ENCODE results near the gene BAIAP2. TPM values are rescaled to one million over a fixed set of nuclear protein-coding genes. Genes with fewer than 3 reads are reported as not detected.

Gene BAIAP2
- total and polyA plus RNA-seq, 10 of the 15 experiments (the other 5 are each of a cell fraction or from before 2014, with no cell fraction given): 0.15 to 1.2 (median 0.46) TPM; not detected in 2

GRCh38 chr17:81108220-81108619 is 73.3 kb downstream of the BAIAP2 start:
- no peak overlapping the region for H3K27ac ChIP-seq (ENCODE audit: control insufficient read depth, insufficient read depth)
- 2% methylated on average over 9 of the region's 9 CpGs for WGBS (ENCODE audit: insufficient coverage, insufficient replicate concordance, low lambda C conversion rate, missing lambda C conversion rate)
- ChIA-PET POLR2A (no interaction called here), CTCF (no interaction called here), RAD21 (ENCODE audit: unreplicated experiment) (no interaction called here), SMC1A (ENCODE audit: uncharacterized antibody, unreplicated experiment) (no interaction called here)
- H3K79me2 ChIP-seq (ENCODE audit: control insufficient read depth, insufficient read depth, low read length): no peaks in the 10 kb centered on the region
- DNase-seq (ENCODE audit: low read depth, low spot score) (no peak), ATAC-seq (no peak), FAIRE-seq (no peak)
- no peak for TF ChIP-seq PBX3 (IDR thresholded peaks at IDR 0.05; ENCODE audit: insufficient replicate concordance, low read depth, low read length)
- no peak for TF ChIP-seq MTA3 (IDR thresholded peaks at IDR 0.05; ENCODE audit: borderline replicate concordance, low read length)
- no peak for TF ChIP-seq LARP7 (IDR thresholded peaks at IDR 0.05)
- no peak for TF ChIP-seq TCF12 (IDR thresholded peaks at IDR 0.05; ENCODE audit: low read depth, low read length)
- no peak for TF ChIP-seq RAD21 (IDR thresholded peaks at IDR 0.05; ENCODE audit: insufficient read depth, low read depth, low read length)
- TF ChIP-seq RFX5 (IDR thresholded peaks at IDR 0.05; ENCODE audit: low read depth, low read length): no peak
- no peak for TF ChIP-seq ELK1 (IDR thresholded peaks at IDR 0.05; ENCODE audit: low read depth, low read length)
- no peak for TF ChIP-seq NFXL1 (IDR thresholded peaks at IDR 0.05; ENCODE audit: borderline replicate concordance)
- no peak for TF ChIP-seq BCL3 (IDR thresholded peaks at IDR 0.05; ENCODE audit: borderline replicate concordance, insufficient read depth, low read depth, low read length, poor library complexity, severe bottlenecking)
- no peak for TF ChIP-seq MLLT1 (IDR thresholded peaks at IDR 0.05)
- no peak for TF ChIP-seq RCOR1 (conservative IDR thresholded peaks at IDR 0.05; ENCODE audit: low read depth, low read length)
- H3K4me3 ChIP-seq: no peak overlapping the region
- BruUV-seq (replicated peaks): no TSS peak
- no peak overlapping the region for H3K4me2 ChIP-seq (ENCODE audit: control insufficient read depth, insufficient read depth)
- intact Hi-C loops (cut with micrococcal nuclease; ENCODE audit: unreplicated experiment) (no loop called here), in situ Hi-C loops (cut with MboI) (no loop called here)
- no peaks in the 10 kb centered on the region for H3K27me3 ChIP-seq (replicated peaks in 1 of 2; ENCODE audit: control insufficient read depth in 2 of 2, insufficient read depth in 2 of 2, low read length in 1 of 2)
- no peak overlapping the region for H2AFZ ChIP-seq (ENCODE audit: control insufficient read depth, low read depth, low read length)
- H3K4me1 ChIP-seq (ENCODE audit: control insufficient read depth, insufficient read depth, low read length): no peaks in the 10 kb centered on the region
- H3K9ac ChIP-seq (ENCODE audit: control insufficient read depth, insufficient read depth, low read length): no peak overlapping the region
- H3K36me3 ChIP-seq (ENCODE audit: control insufficient read depth in 2 of 2, insufficient read depth in 2 of 2, low read length in 1 of 2): no peaks in the 10 kb centered on the region
- H4K20me1 ChIP-seq (ENCODE audit: control insufficient read depth, insufficient read depth): no peaks in the 10 kb centered on the region
- no peaks in the 10 kb centered on the region for H3K9me3 ChIP-seq (replicated peaks; ENCODE audit: control insufficient read depth, insufficient read depth, low read length)
